Lower leg skin (tissue), 4 donors: Measurements from ENCODE around the gene DMAC2L. TPM values are rescaled to one million over a fixed set of nuclear protein-coding genes. Genes with fewer than 3 reads are reported as not detected.

Experiments
- DNase-seq, 2 donors: peaks; one replicate each; pipeline ENCODE4 v3.0.0-alpha.2; 2019; ENCODE audit warnings: low spot score in 2 of 2
- H3K4me3 ChIP-seq: fragments of 200-600 bp; sonication (generic); 2 replicates; pipeline ENCODE4 v1.5.1; 2017; ENCODE audit warnings: mild to moderate bottlenecking, low read depth; ENCODE audit not compliant: poor library complexity, severe bottlenecking
- POLR2A ChIP-seq, 2 donors: fragments of 450-650 bp; IDR thresholded peaks; one replicate each; pipeline ENCODE4 v1.6.1; 2016 to 2017; ENCODE audit warnings: antibody characterized with exemption in 2 of 2, mild to moderate bottlenecking in 1 of 2, moderate library complexity in 1 of 2
- WGBS, 2 donors: methylation state at CpG; one replicate each; pipeline ENCODE4 v1.1.5; 2018; 5-methylcytosine and 5-hydroxymethylcytosine counted together
- intact Hi-C: fragments of 100-400 bp; cut with DNase I; formaldehyde crosslinking; loops from one replicate; pipeline ENCODE4 v1.15.0; 2023; ENCODE audit warnings: low total_unique reads
- microRNA-seq, 2 donors: library from miRNA; unstranded; fragments of <30 nt; microRNA quantifications; one replicate each; pipeline ENCODE4, GENCODE V29; 2016; ENCODE audit warnings: borderline replicate concordance in 2 of 2, borderline number of aligned reads in 1 of 2
- total RNA-seq, 4 donors: library from RNA; depleted of rRNA; stranded (reverse); fragments of >200 nt; gene quantifications; one replicate each; pipeline ENCODE4 v1.1.0, GENCODE V29; 2016
- TF ChIP-seq, protein P1 (sequence below), 3 donors: fragments of 450-650 bp; IDR thresholded peaks; one replicate each; pipeline ENCODE4 v1.5.1; 2016; ENCODE audit warnings: antibody characterized with exemption in 3 of 3, mild to moderate bottlenecking in 3 of 3, moderate library complexity in 2 of 3

DMAC2L gene
- total RNA-seq, 4 donors from 2014 or later: 8.9 to 24.6 (median 15.3) TPM

DNA sequence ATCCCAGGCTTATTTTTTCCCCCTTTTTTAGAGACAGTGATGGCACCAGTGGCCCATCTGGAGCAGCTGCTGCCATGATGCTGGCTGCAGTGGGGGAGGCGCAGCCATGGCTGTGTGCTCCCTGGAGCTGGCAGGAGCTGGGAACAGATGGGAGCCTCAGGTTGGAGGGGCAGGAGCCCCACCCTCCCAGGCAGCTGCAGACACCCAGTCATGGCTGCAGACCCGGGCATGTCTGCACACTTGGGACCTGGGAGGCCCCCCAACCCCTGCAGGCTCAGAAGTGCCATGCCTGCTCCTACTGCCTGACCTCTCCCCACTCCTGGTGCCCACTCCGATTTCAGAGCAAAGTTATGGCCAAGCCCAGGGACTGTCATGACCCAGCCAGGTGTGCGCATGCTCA is 59.4 kb downstream of the DMAC2L start:
- intact Hi-C loops: no loop called here
- DNase-seq: no peak
- no peak for TF ChIP-seq POLR2A (IDR thresholded peaks at IDR 0.05)
- TF ChIP-seq, protein P1, sequence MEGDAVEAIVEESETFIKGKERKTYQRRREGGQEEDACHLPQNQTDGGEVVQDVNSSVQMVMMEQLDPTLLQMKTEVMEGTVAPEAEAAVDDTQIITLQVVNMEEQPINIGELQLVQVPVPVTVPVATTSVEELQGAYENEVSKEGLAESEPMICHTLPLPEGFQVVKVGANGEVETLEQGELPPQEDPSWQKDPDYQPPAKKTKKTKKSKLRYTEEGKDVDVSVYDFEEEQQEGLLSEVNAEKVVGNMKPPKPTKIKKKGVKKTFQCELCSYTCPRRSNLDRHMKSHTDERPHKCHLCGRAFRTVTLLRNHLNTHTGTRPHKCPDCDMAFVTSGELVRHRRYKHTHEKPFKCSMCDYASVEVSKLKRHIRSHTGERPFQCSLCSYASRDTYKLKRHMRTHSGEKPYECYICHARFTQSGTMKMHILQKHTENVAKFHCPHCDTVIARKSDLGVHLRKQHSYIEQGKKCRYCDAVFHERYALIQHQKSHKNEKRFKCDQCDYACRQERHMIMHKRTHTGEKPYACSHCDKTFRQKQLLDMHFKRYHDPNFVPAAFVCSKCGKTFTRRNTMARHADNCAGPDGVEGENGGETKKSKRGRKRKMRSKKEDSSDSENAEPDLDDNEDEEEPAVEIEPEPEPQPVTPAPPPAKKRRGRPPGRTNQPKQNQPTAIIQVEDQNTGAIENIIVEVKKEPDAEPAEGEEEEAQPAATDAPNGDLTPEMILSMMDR (IDR thresholded peaks at IDR 0.05): no peak
- no peak overlapping the region for H3K4me3 ChIP-seq
- 83 to 89% methylated on average over 3 to 4 of the region's 4 CpGs for WGBS, 2 donors

DNA sequence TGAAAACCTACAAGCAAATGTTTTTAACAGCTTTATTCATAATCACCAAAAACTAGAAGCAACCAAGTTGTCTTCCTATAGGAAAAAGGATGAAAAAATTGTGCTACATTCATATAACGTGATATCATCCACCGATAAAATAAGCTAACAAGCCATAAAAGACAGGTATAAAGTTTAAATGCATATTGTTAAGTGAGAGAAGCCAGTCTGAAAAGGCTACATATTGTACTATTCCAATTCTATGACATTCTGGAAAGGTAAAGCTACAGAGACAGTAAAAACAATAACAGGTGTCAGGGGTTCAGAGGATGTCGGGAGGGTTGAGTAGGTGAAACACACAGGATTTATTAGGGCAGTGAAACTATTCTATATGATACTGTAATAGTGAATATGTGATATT is 61.8 kb downstream of the DMAC2L start:
- TF ChIP-seq, protein P1 (IDR thresholded peaks at IDR 0.05): no peak
- no peak for TF ChIP-seq POLR2A (IDR thresholded peaks at IDR 0.05)
- 93 to 97% methylated on average over 3 of the region's 3 CpGs for WGBS, 2 donors
- no peak for DNase-seq
- H3K4me3 ChIP-seq: no peak overlapping the region
- intact Hi-C loops: no loop called here

GRCh38 chr14:50375760-50376159 is 63.6 kb downstream of the DMAC2L start:
- TF ChIP-seq, protein P1 (IDR thresholded peaks at IDR 0.05): no peak
- H3K4me3 ChIP-seq: no peak overlapping the region
- 92 to 96% methylated on average over 5 of the region's 5 CpGs for WGBS, 2 donors
- DNase-seq: no peak
- intact Hi-C loops: no loop called here

Small RNAs within 50 kb of the gene (microRNA-seq; reads per million reads assigned to microRNA genes)
- gene MIR4504: 0.57 to 0.68 reads per million in 2 donors

Other genes starting within 250 kb of the DMAC2L start
- 10 to 100 TPM in 1 of 4 donors, 1 to 10 TPM in 3; 3.3 to 13.0 (median 6.1) TPM for gene VCPKMT, start 195.8 kb upstream of the DMAC2L start, total RNA-seq
- 10 to 100 TPM; 23.9 to 29.5 (median 26.2) TPM for gene SOS2, start 80.7 kb upstream of the DMAC2L start, total RNA-seq
- 10 to 100 TPM in 3 of 4 donors, 1 to 10 TPM in 1; 8.9 to 18.2 (median 11.6) TPM for gene L2HGDH, start 95 bp upstream of the DMAC2L start, total RNA-seq
- gene CDKL1, start 84.6 kb downstream of the DMAC2L start, total RNA-seq: 10 to 100 TPM in 1 of 4 donors, 1 to 10 TPM in 3; 1.5 to 12.5 (median 3.9) TPM
- 100 to 1,000 TPM; 119 to 292 (median 218) TPM for gene MAP4K5, start 220.2 kb downstream of the DMAC2L start, total RNA-seq
- 10 to 100 TPM in 2 of 4 donors, 1 to 10 TPM in 2; 9.8 to 27.0 (median 15.8) TPM for gene ATL1, start 247.8 kb downstream of the DMAC2L start, total RNA-seq